Trophoblast cell (in vitro differentiated cells and primary cell): Measurements from ENCODE around the gene PLEKHG3.

Source experiments
- DNase-seq, 2 donors: peaks; one replicate each; pipeline ENCODE4 v3.0.0-alpha.2; 2016
- H2AFZ ChIP-seq: 2 replicates; pipeline ENCODE4 v1.6.1; 2013; ENCODE audit warnings: low read length, moderate library complexity, mild to moderate bottlenecking; ENCODE audit not compliant: insufficient read depth, poor library complexity
- H2AK5ac ChIP-seq: 2 replicates; pipeline ENCODE4 v1.6.1; 2013; ENCODE audit warnings: mild to moderate bottlenecking, low read length
- H2BK120ac ChIP-seq: 2 replicates; pipeline ENCODE4 v1.6.1; 2013; ENCODE audit warnings: low read length, mild to moderate bottlenecking, moderate library complexity; ENCODE audit not compliant: insufficient read depth, poor library complexity
- H2BK12ac ChIP-seq: 2 replicates; pipeline ENCODE4 v1.6.1; 2013; ENCODE audit warnings: mild to moderate bottlenecking, low read length, moderate library complexity
- H2BK5ac ChIP-seq: 2 replicates; pipeline ENCODE4 v1.6.1; 2013; ENCODE audit warnings: low read length, low read depth, moderate library complexity, mild to moderate bottlenecking; ENCODE audit not compliant: poor library complexity
- H3K14ac ChIP-seq: 2 replicates; pipeline ENCODE4 v1.6.1; 2013; ENCODE audit warnings: mild to moderate bottlenecking, low read length
- H3K18ac ChIP-seq: 2 replicates; pipeline ENCODE4 v1.6.1; 2013; ENCODE audit warnings: mild to moderate bottlenecking, low read length
- H3K23ac ChIP-seq: 2 replicates; pipeline ENCODE4 v1.6.1; 2013; ENCODE audit warnings: low read length
- H3K27ac ChIP-seq: 2 replicates; pipeline ENCODE4 v1.5.1; 2013; ENCODE audit warnings: low read depth, mild to moderate bottlenecking, inconsistent platforms, low read length, moderate library complexity
- H3K27me3 ChIP-seq: 2 replicates; pipeline ENCODE4 v1.6.1; 2013; ENCODE audit warnings: inconsistent platforms, mild to moderate bottlenecking, low read length, moderate library complexity; ENCODE audit not compliant: insufficient read depth
- H3K36me3 ChIP-seq, 2 experiments: 1 replicate in 1 of 2; 2 replicates in 1 of 2; pipeline ENCODE4 v1.6.1; 2013; ENCODE audit warnings: low read length in 2 of 2, mild to moderate bottlenecking in 2 of 2, moderate library complexity in 1 of 2; ENCODE audit not compliant: insufficient read depth in 2 of 2, control insufficient read depth in 1 of 2
- H3K4ac ChIP-seq: 2 replicates; pipeline ENCODE4 v1.6.1; 2013; ENCODE audit warnings: low read depth, mild to moderate bottlenecking, low read length, moderate library complexity
- H3K4me1 ChIP-seq, 2 experiments: 1 replicate in 1 of 2; 2 replicates in 1 of 2; pipeline ENCODE4 v1.6.1; 2013; ENCODE audit warnings: low read length in 2 of 2, mild to moderate bottlenecking in 2 of 2, moderate library complexity in 1 of 2; ENCODE audit not compliant: insufficient read depth in 2 of 2, control insufficient read depth in 1 of 2
- H3K4me2 ChIP-seq: 2 replicates; pipeline ENCODE4 v1.6.1; 2013; ENCODE audit warnings: inconsistent platforms, mild to moderate bottlenecking, low read length, moderate library complexity
- H3K4me3 ChIP-seq: 2 replicates; pipeline ENCODE4 v1.5.1; 2013; ENCODE audit warnings: mild to moderate bottlenecking, low read depth, low read length, inconsistent platforms
- H3K79me1 ChIP-seq: one replicate; pipeline ENCODE4 v1.6.1; 2013; ENCODE audit warnings: low read length
- H3K79me2 ChIP-seq: 2 replicates; pipeline ENCODE4 v1.6.1; 2013; ENCODE audit warnings: low read length, mild to moderate bottlenecking; ENCODE audit not compliant: control insufficient read depth, insufficient read depth, poor library complexity
- H3K9ac ChIP-seq: 2 replicates; pipeline ENCODE4 v1.6.1; 2013; ENCODE audit warnings: mild to moderate bottlenecking, low read length
- H3K9me3 ChIP-seq: 2 replicates; pipeline ENCODE4 v1.6.1; 2013; ENCODE audit warnings: low read depth, mild to moderate bottlenecking, control low read depth, inconsistent platforms, low read length; ENCODE audit not compliant: insufficient read depth
- H4K12ac ChIP-seq: 2 replicates; pipeline ENCODE4 v1.6.1; 2013; ENCODE audit warnings: low read depth, mild to moderate bottlenecking, low read length, moderate library complexity
- H4K8ac ChIP-seq: 2 replicates; pipeline ENCODE4 v1.6.1; 2013; ENCODE audit warnings: low read depth, mild to moderate bottlenecking, low read length, moderate library complexity
- H4K91ac ChIP-seq: one replicate; pipeline ENCODE4 v1.6.1; 2013; ENCODE audit warnings: low read depth, mild to moderate bottlenecking, low read length, moderate library complexity
- WGBS: extraction: QIAGEN DNeasy Blood & Tissue Kit; methylation state at CpG from one replicate; pipeline ENCODE4 v1.1.7; 2013; ENCODE audit warnings: missing lambda C conversion rate; ENCODE audit not compliant: insufficient read length, insufficient coverage; ENCODE audit errors: extremely low coverage; 5-methylcytosine and 5-hydroxymethylcytosine counted together

The PLEKHG3 gene

GRCh38 chr14:64686282-64686615 lies 18.0 kb upstream of the PLEKHG3 start:
- Histone ChIP-seq H3K4me1 (peaks cover 3% of the 10 kb centered on the region in 2 experiments), H3K79me2 (no peaks in the 10 kb centered on the region), H3K4me3 (peak overlapping the region; percentile 37), H2BK5ac (no peak overlapping the region), H3K18ac (no peak overlapping the region), H3K9me3 (no peaks in the 10 kb centered on the region), H3K9ac (no peak overlapping the region), H2AK5ac (no peak overlapping the region), H2BK12ac (no peak overlapping the region), H3K4ac (no peak overlapping the region), H2AFZ (no peak overlapping the region), H3K27ac (no peak overlapping the region), H3K27me3 (no peaks in the 10 kb centered on the region), H4K91ac (no peak overlapping the region), H3K23ac (peak overlapping the region; percentile 83), H4K12ac (no peak overlapping the region), H3K36me3 (no peaks in the 10 kb centered on the region), H3K79me1 (peaks cover 4% of the 10 kb centered on the region), H4K8ac (no peak overlapping the region), H3K14ac (no peak overlapping the region), H3K4me2 (no peak overlapping the region), H2BK120ac (no peak overlapping the region)
- WGBS: no CpG with 5 or more reads among the region's 7 CpGs
- no peak for DNase-seq

GRCh38 chr14:64688031-64688430 lies 16.2 kb upstream of the PLEKHG3 start:
- no peak overlapping the region for H3K27ac ChIP-seq
- no peak overlapping the region for H2AFZ ChIP-seq
- no peak for DNase-seq
- H3K79me1 ChIP-seq: no peaks in the 10 kb centered on the region
- H3K23ac ChIP-seq: no peak overlapping the region
- H3K14ac ChIP-seq: no peak overlapping the region
- H2AK5ac ChIP-seq: no peak overlapping the region
- H4K8ac ChIP-seq: no peak overlapping the region
- H4K12ac ChIP-seq: no peak overlapping the region
- no peak overlapping the region for H3K18ac ChIP-seq
- no peak overlapping the region for H3K4me3 ChIP-seq
- no peak overlapping the region for H2BK5ac ChIP-seq
- H3K4me1 ChIP-seq: no peaks in the 10 kb centered on the region
- H2BK12ac ChIP-seq: no peak overlapping the region
- H3K4me2 ChIP-seq: no peak overlapping the region
- no peaks in the 10 kb centered on the region for H3K27me3 ChIP-seq
- no peak overlapping the region for H4K91ac ChIP-seq
- no peaks in the 10 kb centered on the region for H3K79me2 ChIP-seq
- no CpG with 5 or more reads among the region's 2 CpGs for WGBS
- no peaks in the 10 kb centered on the region for H3K9me3 ChIP-seq
- no peak overlapping the region for H3K9ac ChIP-seq
- no peak overlapping the region for H2BK120ac ChIP-seq
- no peaks in the 10 kb centered on the region for H3K36me3 ChIP-seq
- no peak overlapping the region for H3K4ac ChIP-seq

DNA sequence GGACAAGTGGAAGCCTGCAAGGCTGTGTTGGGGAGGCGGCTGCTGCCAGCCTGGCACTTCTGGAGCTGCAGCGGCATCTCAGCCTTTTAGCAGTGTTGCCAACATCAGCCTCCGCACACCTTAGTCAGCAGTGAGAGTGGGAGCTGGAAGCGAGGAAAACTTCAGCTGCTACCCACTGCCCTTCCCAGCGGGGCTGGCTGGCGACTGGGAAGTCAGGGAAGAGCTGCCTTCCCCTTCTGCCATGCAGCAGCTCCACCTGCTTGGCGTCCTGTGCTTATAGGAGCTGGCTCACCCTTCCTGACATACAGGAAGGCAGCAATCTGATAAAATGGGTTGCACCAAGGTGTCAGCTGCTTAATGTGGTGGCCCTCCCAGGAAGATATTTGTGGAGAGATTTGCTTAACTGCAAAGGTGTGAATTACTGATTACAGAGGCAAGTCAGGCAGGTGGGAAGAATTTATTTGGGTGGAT lies 15.4 kb upstream of the PLEKHG3 start:
- Histone ChIP-seq H2BK12ac (no peak overlapping the region), H3K79me1 (no peaks in the 10 kb centered on the region), H3K9me3 (no peaks in the 10 kb centered on the region), H2BK120ac (no peak overlapping the region), H3K4me1 (no peaks in the 10 kb centered on the region), H4K12ac (no peak overlapping the region), H3K4me3 (no peak overlapping the region), H2AK5ac (no peak overlapping the region), H3K27me3 (no peaks in the 10 kb centered on the region), H3K18ac (no peak overlapping the region), H4K91ac (no peak overlapping the region), H2BK5ac (no peak overlapping the region), H3K36me3 (no peaks in the 10 kb centered on the region), H3K27ac (no peak overlapping the region), H3K14ac (no peak overlapping the region), H4K8ac (no peak overlapping the region), H3K4me2 (no peak overlapping the region), H2AFZ (no peak overlapping the region), H3K79me2 (no peaks in the 10 kb centered on the region), H3K23ac (no peak overlapping the region), H3K4ac (no peak overlapping the region), H3K9ac (no peak overlapping the region)
- no CpG with 5 or more reads among the region's 7 CpGs for WGBS
- DNase-seq: no peak

DNA sequence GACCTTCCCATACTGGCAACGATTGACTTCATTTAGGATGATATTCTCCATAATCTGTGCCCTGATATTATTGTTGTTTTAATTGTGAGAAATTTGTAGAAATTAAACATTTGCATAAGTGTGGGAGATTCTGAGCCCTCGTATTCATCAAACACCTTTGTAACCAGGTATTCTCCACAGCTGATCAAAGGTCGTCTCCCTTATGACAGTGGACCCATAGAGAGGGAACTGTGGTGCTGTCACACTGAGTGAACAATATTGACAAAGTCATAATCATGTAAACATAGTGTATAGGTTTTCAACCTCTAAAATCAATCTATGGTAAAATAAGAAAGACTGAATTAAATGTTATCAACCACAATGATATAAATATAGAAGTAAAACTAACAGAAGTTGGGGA lies 14.9 kb upstream of the PLEKHG3 start:
- Histone ChIP-seq H3K4me2 (no peak overlapping the region), H3K23ac (no peak overlapping the region), H3K79me2 (no peaks in the 10 kb centered on the region), H2BK12ac (no peak overlapping the region), H2BK120ac (no peak overlapping the region), H3K27ac (no peak overlapping the region), H3K9me3 (no peaks in the 10 kb centered on the region), H3K4me3 (no peak overlapping the region), H3K36me3 (no peaks in the 10 kb centered on the region), H3K27me3 (no peaks in the 10 kb centered on the region), H4K8ac (no peak overlapping the region), H3K4ac (no peak overlapping the region), H3K79me1 (no peaks in the 10 kb centered on the region), H2BK5ac (no peak overlapping the region), H4K91ac (no peak overlapping the region), H4K12ac (no peak overlapping the region), H3K18ac (no peak overlapping the region), H2AFZ (no peak overlapping the region), H2AK5ac (no peak overlapping the region), H3K4me1 (no peaks in the 10 kb centered on the region), H3K9ac (no peak overlapping the region), H3K14ac (no peak overlapping the region)
- no CpG with 5 or more reads among the region's 3 CpGs for WGBS
- DNase-seq: no peak
